Loucy (cell line): ENCODE data around the gene CSRP1.

ENCODE experiments used
- H2AFZ ChIP-seq: fragments of 200-600 bp; sonication (generic); 2 replicates; pipeline ENCODE4 v1.6.0; 2016; ENCODE audit warnings: antibody characterized with exemption, mild to moderate bottlenecking, low read length, moderate library complexity
- H3F3A ChIP-seq: fragments of 200-600 bp; 2 replicates; pipeline ENCODE4 v1.6.0; 2016; ENCODE audit warnings: antibody characterized with exemption, low read depth, mild to moderate bottlenecking
- H3K27me3 ChIP-seq: fragments of 200-600 bp; sonication (generic); 2 replicates; pipeline ENCODE4 v1.6.1; 2014; ENCODE audit warnings: low read length, mild to moderate bottlenecking; ENCODE audit not compliant: insufficient read depth, poor library complexity, severe bottlenecking
- H3K36me3 ChIP-seq: fragments of 200-600 bp; sonication (generic); 2 replicates; pipeline ENCODE4 v1.6.1; 2016; ENCODE audit warnings: low read length; ENCODE audit not compliant: insufficient read depth
- H3K4me1 ChIP-seq: fragments of 200-600 bp; sonication (generic); 2 replicates; pipeline ENCODE4 v1.5.1; 2014; ENCODE audit warnings: low read length, mild to moderate bottlenecking; ENCODE audit not compliant: insufficient read depth, poor library complexity, severe bottlenecking
- H3K4me2 ChIP-seq: fragments of 200-600 bp; sonication (generic); 2 replicates; pipeline ENCODE4 v1.6.0; 2014; ENCODE audit warnings: antibody characterized with exemption, low read length, low read depth, mild to moderate bottlenecking; ENCODE audit not compliant: poor library complexity, severe bottlenecking
- H3K4me3 ChIP-seq: fragments of 200-600 bp; sonication (generic); 2 replicates; pipeline ENCODE4 v1.5.1; 2014; ENCODE audit warnings: low read length, mild to moderate bottlenecking, mixed read lengths; ENCODE audit not compliant: poor library complexity, severe bottlenecking
- H3K79me2 ChIP-seq: fragments of 200-600 bp; sonication (generic); 2 replicates; pipeline ENCODE4 v1.6.1; 2014; ENCODE audit warnings: low read length; ENCODE audit not compliant: insufficient read depth
- H3K9ac ChIP-seq: fragments of 200-600 bp; sonication (generic); 2 replicates; pipeline ENCODE4 v1.6.0; 2014; ENCODE audit warnings: mild to moderate bottlenecking, low read depth, low read length, moderate library complexity; ENCODE audit not compliant: poor library complexity, severe bottlenecking
- H3K9me2 ChIP-seq: fragments of 200-600 bp; sonication (generic); replicated peaks from 2 replicates; pipeline ENCODE4 v1.6.1; 2016; ENCODE audit warnings: low read depth, low read length, mixed read lengths
- H3K9me3 ChIP-seq: fragments of 200-600 bp; sonication (generic); 2 replicates; pipeline ENCODE4 v1.6.1; 2014; ENCODE audit warnings: mild to moderate bottlenecking, antibody characterized with exemption, low read length, low read depth; ENCODE audit not compliant: insufficient read depth
- H4K20me1 ChIP-seq: fragments of 200-600 bp; sonication (generic); 2 replicates; pipeline ENCODE4 v1.6.0; 2014; ENCODE audit warnings: antibody characterized with exemption, low read length, mild to moderate bottlenecking; ENCODE audit not compliant: insufficient read depth, poor library complexity, severe bottlenecking
- CTCF ChIP-seq: fragments of 200-600 bp; sonication (generic); conservative IDR thresholded peaks from 2 replicates; pipeline ENCODE4 v1.5.1; 2014; ENCODE audit warnings: mild to moderate bottlenecking, antibody characterized with exemption, low read length
- EZH2phosphoT487 ChIP-seq: fragments of 200-600 bp; IDR thresholded peaks from 2 replicates; pipeline ENCODE4 v1.6.1; 2018; ENCODE audit warnings: antibody characterized with exemption, mild to moderate bottlenecking, moderate library complexity, borderline replicate concordance

The CSRP1 gene

GRCh38 chr1:201511396-201511940 is 4.5 kb upstream of the CSRP1 start:
- no peak for TF ChIP-seq EZH2phosphoT487
- no peak for TF ChIP-seq CTCF
- H3K9me3 ChIP-seq, result no peaks in the 10 kb centered on the region
- H3K9ac ChIP-seq, result no peak overlapping the region
- peaks cover 19% of the 10 kb centered on the region for H3K79me2 ChIP-seq
- H3K27me3 ChIP-seq, result no peaks in the 10 kb centered on the region
- H3F3A ChIP-seq, result 0 out of 2 replicates have a peak, but pooled peaks cover 4% of the 10 kb centered on the region
- H3K4me3 ChIP-seq, result no peak overlapping the region
- no peak overlapping the region for H3K4me2 ChIP-seq
- peaks cover 29% of the 10 kb centered on the region for H3K4me1 ChIP-seq
- no peaks in the 10 kb centered on the region for H4K20me1 ChIP-seq
- H3K36me3 ChIP-seq, result no peaks in the 10 kb centered on the region
- no peaks in the 10 kb centered on the region for H3K9me2 ChIP-seq
- H2AFZ ChIP-seq, result no peak overlapping the region

GRCh38 chr1:201510734-201511133 is 3.8 kb upstream of the CSRP1 start:
- Histone ChIP-seq H3K4me1 (peaks cover 35% of the 10 kb centered on the region), H3K27me3 (no peaks in the 10 kb centered on the region), H3F3A (0 out of 2 replicates have a peak, but pooled peaks cover 4% of the 10 kb centered on the region), H3K36me3 (no peaks in the 10 kb centered on the region), H4K20me1 (peaks cover 5% of the 10 kb centered on the region), H3K79me2 (peaks cover 26% of the 10 kb centered on the region), H3K4me3 (no peak overlapping the region), H3K9me3 (no peaks in the 10 kb centered on the region), H3K9ac (no peak overlapping the region), H2AFZ (no peak overlapping the region), H3K4me2 (no peak overlapping the region), H3K9me2 (no peaks in the 10 kb centered on the region)
- TF ChIP-seq EZH2phosphoT487, result no peak
- no peak for TF ChIP-seq CTCF

DNA sequence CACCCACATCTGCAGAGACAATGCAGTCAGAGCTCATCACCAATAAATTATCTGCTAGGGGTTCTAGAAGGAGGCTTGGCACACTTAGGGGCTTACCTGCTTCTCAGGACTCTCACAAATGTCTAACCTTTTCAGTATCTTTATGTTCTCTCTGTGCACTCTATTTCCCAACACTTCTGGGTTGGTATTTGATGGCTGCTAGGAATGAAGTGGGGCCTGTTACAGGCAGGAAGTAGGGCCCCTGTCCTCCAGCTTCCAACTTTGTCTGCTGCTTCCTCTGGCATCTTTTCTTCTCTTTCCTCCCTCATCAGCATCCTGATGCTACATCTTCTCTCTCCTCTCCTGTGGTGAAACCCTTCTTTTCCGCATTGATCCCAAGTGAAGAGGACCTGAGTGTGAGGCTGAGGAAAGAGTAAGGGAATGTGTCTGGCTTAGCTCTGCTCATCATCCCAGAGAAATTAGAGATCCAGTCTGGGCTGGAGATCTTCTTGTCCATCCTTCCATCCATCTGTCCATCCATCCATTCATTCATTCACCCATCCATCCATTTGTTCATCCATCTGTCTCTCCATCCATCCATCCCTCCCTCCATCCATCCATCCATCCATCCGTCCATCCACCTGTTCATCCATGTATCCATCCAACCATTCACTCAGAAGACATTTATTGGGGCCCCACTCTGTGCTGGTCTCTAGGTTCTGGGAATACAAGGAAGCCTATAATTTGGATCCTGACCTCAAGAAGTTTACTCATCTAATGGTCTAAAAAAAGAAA is 2.9 kb upstream of the CSRP1 start:
- Histone ChIP-seq H3K4me3 (no peak overlapping the region), H3K9ac (peak overlapping the region; percentile 28), H2AFZ (no peak overlapping the region), H3F3A (0 out of 2 replicates have a peak, but pooled peaks cover 4% of the 10 kb centered on the region), H3K36me3 (no peaks in the 10 kb centered on the region), H3K4me2 (peak overlapping the region; percentile 82), H3K4me1 (peaks cover 44% of the 10 kb centered on the region), H3K79me2 (peaks cover 36% of the 10 kb centered on the region), H4K20me1 (peaks cover 5% of the 10 kb centered on the region), H3K9me3 (no peaks in the 10 kb centered on the region), H3K9me2 (no peaks in the 10 kb centered on the region), H3K27me3 (no peaks in the 10 kb centered on the region)
- TF ChIP-seq CTCF (no peak), EZH2phosphoT487 (no peak)
